ENCODE data around the gene FAM72B.
"Not testable (repeated sequence)": the region's sequence is repeated elsewhere in the genome, so short reads cannot be mapped to it uniquely, and the experiment has no call there.

DNA sequence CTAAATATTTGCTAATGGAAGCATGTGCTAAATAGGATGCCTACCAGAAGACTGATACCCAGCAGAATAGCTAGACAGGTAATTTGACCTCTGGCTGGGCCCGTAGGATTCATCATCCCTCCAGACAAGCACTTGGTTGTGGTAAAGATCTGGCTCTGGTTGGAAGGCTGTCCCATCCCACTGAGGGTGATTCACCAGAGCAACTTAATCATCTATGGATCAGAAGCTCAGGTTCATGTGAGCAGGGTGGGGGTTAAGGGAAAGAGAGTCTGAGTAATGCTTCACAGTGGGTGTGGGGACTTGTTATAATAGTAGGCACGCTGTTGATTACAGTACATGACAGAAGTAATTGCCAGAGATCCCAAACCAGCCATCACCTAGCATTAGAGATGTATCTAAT is 26.5 kb downstream of the FAM72B start:
- TF ChIP-seq EZH2 (IDR thresholded peaks at IDR 0.05; ENCODE audit: insufficient read depth, poor library complexity, severe bottlenecking); EZH2phosphoT487 (IDR thresholded peaks at IDR 0.05; ENCODE audit: insufficient read depth, low read depth): not testable (repeated sequence)

All from GM23248 (cell line).